Adrenal gland (tissue), 12 donors: ENCODE results near the gene FGFRL1. TPM values are rescaled to one million over a fixed set of nuclear protein-coding genes. Genes with fewer than 3 reads are reported as not detected.

Experiments used
- DNase-seq, 7 donors: peaks; one replicate each; pipeline ENCODE4 v3.0.0-alpha.2; 2019 to 2020
- H3K27ac ChIP-seq, 5 donors: fragments of 200-600 bp; sonication (generic) in 4 of 5; 1 replicate in 3 of 5; 2 replicates in 2 of 5; pipeline versions ENCODE4 v1.5.1 to v1.8.0; 2016 to 2020; ENCODE audit warnings: mild to moderate bottlenecking in 1 of 5
- H3K27me3 ChIP-seq: fragments of 200-600 bp; 2 replicates; pipeline ENCODE4 v1.8.0; 2021
- H3K36me3 ChIP-seq, 2 donors: fragments of 200-600 bp; replicated peaks in 1 of 2; 1 replicate in 1 of 2; 2 replicates in 1 of 2; pipeline versions ENCODE4 v1.5.1 to v1.8.0; 2018 to 2022
- H3K4me1 ChIP-seq, 2 donors: fragments of 200-600 bp; replicated peaks in 1 of 2; 1 replicate in 1 of 2; 2 replicates in 1 of 2; pipeline versions ENCODE4 v1.5.1 to v1.8.0; 2018 to 2021
- H3K4me3 ChIP-seq, 4 donors: fragments of 200-600 bp; sonication (generic) in 3 of 4; one replicate each; pipeline ENCODE4 v1.5.1; 2016 to 2018
- H3K9me3 ChIP-seq, 3 donors: fragments of 200-600 bp; sonication (generic) in 1 of 3; replicated peaks in 1 of 3; 1 replicate in 2 of 3; 2 replicates in 1 of 3; pipeline versions ENCODE4 v1.5.1 to v1.8.0; 2016 to 2021
- CTCF ChIP-seq, 6 experiments: fragments of 450-650 bp in 4 of 6; fragments of 200-600 bp in 2 of 6; sonication (generic) in 1 of 6; IDR thresholded peaks; 1 replicate in 5 of 6; 2 replicates in 1 of 6; pipeline versions ENCODE4 v1.5.1 to v1.8.0; 2016 to 2021; ENCODE audit warnings: antibody characterized with exemption in 6 of 6, mild to moderate bottlenecking in 2 of 6, moderate library complexity in 1 of 6
- POLR2A ChIP-seq, 2 donors: fragments of 450-650 bp; IDR thresholded peaks; one replicate each; pipeline ENCODE4 v1.6.1; 2017; ENCODE audit warnings: antibody characterized with exemption in 2 of 2, mild to moderate bottlenecking in 2 of 2, moderate library complexity in 1 of 2
- WGBS, 4 donors: extraction: QIAGEN DNeasy Blood & Tissue Kit in 2 of 4; methylation state at CpG; one replicate each; pipeline versions ENCODE4 v1.1.5 to v1.1.7; 2013 to 2017; 5-methylcytosine and 5-hydroxymethylcytosine counted together
- intact Hi-C, 2 donors: fragments of 100-400 bp; cut with DNase I; formaldehyde crosslinking; loops; one replicate each; pipeline versions ENCODE4 v1.14.1 to v1.15.0; 2022 to 2023
- polyA plus RNA-seq, 3 donors: library from polyadenylated mRNA; stranded (reverse); fragments of 200-250 nt in 2 of 3; fragments of 350-450 nt in 1 of 3; fragmentation: Illumina TruSeq in 1 of 3; extraction: RNeasy Lipid Tissue Mini Kit (QIAGEN cat#74804) in 1 of 3; gene quantifications; one replicate each; pipeline ENCODE4 v1.2.3, GENCODE V29; 2013 to 2014
- total RNA-seq, 9 donors: library from RNA; depleted of rRNA in 4 of 9; stranded (reverse); fragments of >200 nt in 4 of 9; fragments of 120-200 nt in 1 of 9; fragmentation: NEBNext Ultra II Directional in 1 of 9; extraction: Animal tissue kit (Norgen Biotek cat#: 25700) in 1 of 9; gene quantifications; one replicate each; pipeline versions ENCODE4 v1.1.0 to v1.2.4, GENCODE V29; 2013 to 2023
- donor health status: healthy with polysubstance abuse.
- donor health status: Bipolar disorder and iron deficiency.
- donor health status: DM: yes; HTN: yes; CAD: no.
- donor health status: DM: no; HTN: no; CAD: no.
- donor health status: DM: no; HTN: no; CAD: no.
- donor health status: DM: yes; HTN: yes; CAD: no.

Gene FGFRL1
- total and polyA plus RNA-seq, 12 donors, result 24.4 to 274 (median 77.8) TPM

DNA sequence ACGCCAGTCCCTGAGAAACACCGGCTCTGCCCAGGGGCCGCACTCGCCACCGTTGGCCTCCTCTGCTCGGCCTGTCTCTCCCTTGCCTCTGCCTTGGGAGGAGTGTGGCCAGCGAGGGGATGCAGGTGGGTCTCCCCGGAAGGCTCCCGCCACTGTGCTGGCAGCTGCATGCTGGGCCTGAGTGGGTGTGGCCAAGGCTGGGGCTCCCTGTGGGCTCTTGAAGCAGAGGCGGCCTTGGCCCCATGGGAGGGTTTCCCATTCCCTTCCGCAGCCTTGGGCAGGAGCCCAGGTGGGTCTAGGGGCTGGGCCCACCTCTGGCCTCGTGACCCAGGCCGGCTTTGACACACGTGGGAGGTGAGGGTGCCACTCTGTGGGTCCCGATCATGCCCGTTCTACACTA lies 19.1 kb downstream of the FGFRL1 start:
- WGBS, 4 donors, result 32 to 60% (median 37%) methylated on average over 3 to 16 of the region's 16 CpGs
- H3K9me3 ChIP-seq, result no peaks in the 10 kb centered on the region
- H3K4me3 ChIP-seq, result no peak overlapping the region
- H3K4me1 ChIP-seq, result peaks cover 9 to 18% of the 10 kb centered on the region in 2 donors
- H3K36me3 ChIP-seq, result no peaks in the 10 kb centered on the region
- H3K27ac ChIP-seq, result no peak overlapping the region
- H3K27me3 ChIP-seq, result no peaks in the 10 kb centered on the region
- intact Hi-C loops, result no loop called here
- peak in 1 of 7 donors; percentile 55 for DNase-seq
- TF ChIP-seq CTCF (IDR thresholded peaks at IDR 0.05) (no peak), POLR2A (IDR thresholded peaks at IDR 0.05) (no peak)

GRCh38 chr4:1031346-1031745 lies 19.9 kb downstream of the FGFRL1 start:
- no peak for TF ChIP-seq CTCF (IDR thresholded peaks at IDR 0.05)
- no peak for TF ChIP-seq POLR2A (IDR thresholded peaks at IDR 0.05)
- DNase-seq, result no peak
- Histone ChIP-seq H3K27me3 (no peaks in the 10 kb centered on the region), H3K4me3 (no peak overlapping the region), H3K36me3 (no peaks in the 10 kb centered on the region), H3K27ac (no peak overlapping the region), H3K9me3 (no peaks in the 10 kb centered on the region), H3K4me1 (peaks cover 9 to 18% of the 10 kb centered on the region in 2 donors)
- intact Hi-C loops, result no loop called here
- WGBS, 4 donors, result 67 to 100% (median 80%) methylated on average over 1 to 8 of the region's 8 CpGs

DNA sequence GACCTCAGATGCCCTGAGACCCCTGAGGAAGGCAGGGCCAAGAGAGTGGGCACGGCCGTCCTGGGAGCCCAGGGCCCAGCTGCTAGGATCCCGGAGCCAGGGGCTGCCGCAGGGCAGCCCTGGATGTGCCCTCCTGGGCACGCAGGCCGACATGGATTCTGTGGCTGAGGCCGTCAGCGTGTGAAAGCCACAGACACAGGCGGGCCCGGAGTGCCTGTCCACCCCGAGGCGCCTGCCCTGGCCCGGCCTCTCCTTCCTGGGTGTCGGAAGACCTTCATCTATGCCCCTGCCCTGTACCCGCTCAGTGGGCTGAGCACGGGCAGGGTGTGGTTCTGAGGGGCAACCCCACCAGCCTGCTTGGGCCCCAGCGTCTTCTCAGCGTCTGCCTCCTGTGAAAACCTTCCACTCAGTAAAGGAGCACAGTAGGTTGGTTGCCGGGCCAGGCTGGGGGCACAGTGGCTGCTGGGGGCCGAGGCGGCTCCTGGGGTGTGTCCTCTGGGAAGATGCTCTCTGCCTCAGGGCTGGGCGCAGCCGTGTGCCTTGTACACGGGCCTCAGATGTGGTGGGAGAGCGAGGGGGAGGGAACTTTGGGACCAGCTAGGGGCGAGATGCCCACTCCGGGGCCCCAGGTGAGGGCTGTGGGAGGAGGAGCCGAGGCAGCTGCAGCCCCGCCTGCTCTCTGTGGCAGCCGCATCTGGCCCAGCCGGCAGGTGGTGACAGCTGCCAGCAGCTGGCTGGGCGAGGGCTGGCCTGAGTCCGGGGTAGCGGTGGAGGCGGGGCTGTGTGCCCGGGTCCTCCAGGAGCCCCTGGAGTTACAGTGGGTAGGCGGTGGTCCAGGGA lies 20.8 kb downstream of the FGFRL1 start:
- Histone ChIP-seq H3K4me1 (peaks cover 9 to 18% of the 10 kb centered on the region in 2 donors), H3K36me3 (no peaks in the 10 kb centered on the region), H3K27me3 (no peaks in the 10 kb centered on the region), H3K27ac (no peak overlapping the region), H3K4me3 (no peak overlapping the region), H3K9me3 (no peaks in the 10 kb centered on the region)
- TF ChIP-seq CTCF (IDR thresholded peaks at IDR 0.05) (no peak), POLR2A (IDR thresholded peaks at IDR 0.05) (no peak)
- no peak for DNase-seq
- intact Hi-C loops, result no loop called here
- 34 to 71% (median 68%) methylated on average over 9 to 37 of the region's 37 CpGs for WGBS, 4 donors

DNA sequence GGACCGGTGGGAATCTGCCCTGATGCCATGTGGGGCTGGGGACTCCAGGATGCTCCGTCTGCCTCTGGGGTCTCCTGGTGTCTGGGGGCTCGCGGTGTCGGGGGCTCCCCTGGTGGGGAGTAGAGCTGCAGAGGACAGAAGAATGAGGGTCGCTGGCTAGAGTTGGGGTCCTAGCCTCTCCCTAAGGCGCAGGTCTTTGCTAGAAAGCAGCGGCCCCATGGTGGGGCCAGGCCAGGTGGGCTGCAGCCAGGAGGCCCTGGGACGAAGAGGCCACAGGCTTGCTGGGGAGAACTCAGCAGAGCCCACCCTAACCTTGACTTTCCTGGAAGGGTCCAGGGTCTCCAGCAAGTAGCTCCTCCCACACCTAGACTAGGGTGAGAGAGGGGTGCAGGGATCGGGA lies 21.4 kb downstream of the FGFRL1 start:
- Histone ChIP-seq H3K27me3 (no peaks in the 10 kb centered on the region), H3K4me1 (peaks cover 9 to 18% of the 10 kb centered on the region in 2 donors), H3K9me3 (no peaks in the 10 kb centered on the region), H3K4me3 (no peak overlapping the region), H3K36me3 (no peaks in the 10 kb centered on the region), H3K27ac (no peak overlapping the region)
- WGBS, 4 donors, result 72 to 91% (median 83%) methylated on average over 2 to 10 of the region's 10 CpGs
- TF ChIP-seq CTCF (IDR thresholded peaks at IDR 0.05), result no peak
- no peak for TF ChIP-seq POLR2A (IDR thresholded peaks at IDR 0.05)
- no peak for DNase-seq
- intact Hi-C loops, result no loop called here
